ENCODE measurements around the gene CPEB1.
A peak's percentile ranks its signal among the peaks of the same experiment; 100 is the strongest.
"Not testable (repeated sequence)": the region's sequence is repeated elsewhere in the genome, so short reads cannot be mapped to it uniquely, and the experiment has no call there.

The CPEB1 gene

DNA sequence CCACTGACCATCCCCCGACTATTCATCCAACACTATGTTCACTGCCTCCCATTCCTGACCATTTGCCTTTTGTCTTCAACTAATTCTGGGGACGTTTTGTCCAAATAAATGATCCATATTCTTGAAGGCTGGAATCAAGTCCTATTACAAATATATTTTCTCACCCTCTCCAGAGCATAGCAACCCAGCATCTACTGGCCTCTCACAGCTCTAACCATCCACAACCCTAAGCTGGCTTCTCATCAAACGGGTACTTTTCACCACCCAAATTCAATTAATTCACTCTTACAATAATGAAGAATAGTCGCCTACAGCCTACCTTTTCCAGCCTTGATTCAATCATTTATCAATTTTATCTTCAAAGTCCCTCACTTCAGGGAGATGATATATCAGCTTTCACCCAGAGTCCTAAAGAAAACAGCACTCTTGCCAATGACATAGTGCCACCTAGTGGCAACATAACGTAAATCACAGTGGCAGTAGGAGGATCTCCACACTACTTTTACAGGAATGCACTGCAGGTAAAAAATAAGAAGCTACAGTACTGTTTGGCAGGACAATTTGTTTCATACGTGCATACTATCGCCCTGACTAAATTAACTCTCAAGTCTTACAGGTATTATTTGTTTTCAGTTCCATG, 144.3 kb downstream of the CPEB1 start:
- DNase-seq = peak in 1 of 2 experiments; percentile 4

DNA sequence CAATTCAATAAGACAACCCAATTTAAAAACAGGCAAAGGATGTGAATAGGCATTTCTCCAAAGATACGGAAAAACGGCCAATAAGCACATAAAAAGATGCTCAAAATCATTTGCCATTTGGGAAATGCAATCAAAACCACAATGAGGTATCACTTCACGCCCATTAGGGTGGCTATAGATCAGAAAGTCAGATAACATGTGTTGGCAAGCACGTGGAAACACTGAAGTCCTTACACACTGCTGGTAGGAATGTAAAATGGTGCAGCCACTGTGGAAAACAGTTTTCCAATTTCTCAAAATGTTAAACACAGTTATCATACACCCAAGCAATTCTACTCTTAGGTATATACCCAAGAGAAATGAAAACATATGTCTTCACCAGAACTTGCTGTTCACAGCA, 146.4 kb downstream of the CPEB1 start:
- not testable (repeated sequence) for DNase-seq

DNA sequence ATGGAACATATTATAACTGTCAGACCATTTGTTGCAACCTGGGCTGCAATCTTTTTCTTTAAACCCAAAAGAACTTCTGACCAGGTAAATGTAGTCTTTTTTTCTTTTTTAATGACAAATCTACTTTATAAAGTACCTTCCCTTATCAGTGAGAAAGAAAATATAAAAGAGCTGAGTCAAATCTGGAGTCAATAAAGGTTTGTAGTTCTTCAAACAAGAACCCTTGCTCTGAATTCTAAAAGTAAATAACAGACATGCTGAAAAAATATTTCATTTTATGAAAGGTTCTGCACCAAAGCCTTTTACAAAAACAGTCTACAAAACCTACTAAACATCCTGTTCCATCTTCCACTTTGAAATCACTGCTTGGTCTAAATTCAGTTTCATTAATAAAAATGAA, 149.2 kb downstream of the CPEB1 start:
- DNase-seq = not testable (repeated sequence)
